Astrocyte (in vitro differentiated cells and primary cell): Measurements from ENCODE around the gene RASSF5. TPM values are rescaled to one million over a fixed set of nuclear protein-coding genes. Genes with fewer than 3 reads are reported as not detected.

Experiments used
- DNase-seq: peaks from one replicate; pipeline ENCODE4 v3.0.0-alpha.2; 2010; ENCODE audit warnings: low read depth
- FAIRE-seq: peaks from 2 replicates; lab custom pipeline; 2011; peaks lifted over from hg19 to GRCh38; lab: Jason Lieb, UNC
- H2AFZ ChIP-seq: 2 replicates; pipeline ENCODE4 v1.6.0; 2012; ENCODE audit warnings: low read depth, low read length, inconsistent platforms
- H3K27ac ChIP-seq: 2 replicates; pipeline ENCODE4 v1.5.1; 2011; ENCODE audit warnings: low read depth, low read length, inconsistent platforms
- H3K27me3 ChIP-seq: 2 replicates; pipeline ENCODE4 v1.6.0; 2011; ENCODE audit warnings: low read length, inconsistent platforms; ENCODE audit not compliant: insufficient read depth
- H3K36me3 ChIP-seq: 2 replicates; pipeline ENCODE4 v1.5.1; 2011; ENCODE audit warnings: low read length, inconsistent platforms; ENCODE audit not compliant: insufficient read depth
- H3K4me1 ChIP-seq: 2 replicates; pipeline ENCODE4 v1.5.1; 2011; ENCODE audit warnings: low read length, inconsistent platforms; ENCODE audit not compliant: insufficient read depth
- H3K4me2 ChIP-seq: 2 replicates; pipeline ENCODE4 v1.6.0; 2012; ENCODE audit warnings: low read length, inconsistent platforms
- H3K4me3 ChIP-seq: 2 replicates; pipeline ENCODE4 v1.5.1; 2011; ENCODE audit warnings: low read depth, mild to moderate bottlenecking, low read length, inconsistent platforms; ENCODE audit not compliant: insufficient read depth
- H3K79me2 ChIP-seq: 2 replicates; pipeline ENCODE4 v1.6.0; 2012; ENCODE audit warnings: mild to moderate bottlenecking, low read length, inconsistent platforms; ENCODE audit not compliant: insufficient read depth
- H3K9ac ChIP-seq: 2 replicates; pipeline ENCODE4 v1.6.0; 2012; ENCODE audit warnings: mild to moderate bottlenecking, low read length, inconsistent platforms
- H3K9me3 ChIP-seq: 2 replicates; pipeline ENCODE4 v1.5.1; 2012; ENCODE audit warnings: low read depth, mild to moderate bottlenecking, low read length, inconsistent platforms; ENCODE audit not compliant: insufficient read depth
- H4K20me1 ChIP-seq: 2 replicates; pipeline ENCODE4 v1.6.0; 2012; ENCODE audit warnings: low read length, inconsistent platforms; ENCODE audit not compliant: insufficient read depth
- H3K27ac Mint-ChIP-seq: one replicate; pipeline ENCODE4 v1.8.0; 2021; ENCODE audit warnings: mild to moderate bottlenecking, mixed read lengths; ENCODE audit not compliant: unreplicated experiment
- H3K27me3 Mint-ChIP-seq: one replicate; pipeline ENCODE4 v1.8.0; 2021; ENCODE audit warnings: low read depth, mixed read lengths; ENCODE audit not compliant: unreplicated experiment
- H3K36me3 Mint-ChIP-seq: one replicate; pipeline ENCODE4 v1.8.0; 2021; ENCODE audit warnings: low read depth, mixed read lengths; ENCODE audit not compliant: unreplicated experiment
- H3K4me1 Mint-ChIP-seq: one replicate; pipeline ENCODE4 v1.8.0; 2021; ENCODE audit warnings: low read depth, mixed read lengths; ENCODE audit not compliant: unreplicated experiment
- H3K4me3 Mint-ChIP-seq: one replicate; pipeline ENCODE4 v1.8.0; 2021; ENCODE audit warnings: mild to moderate bottlenecking, moderate library complexity, mixed read lengths; ENCODE audit not compliant: unreplicated experiment
- H3K9me3 Mint-ChIP-seq: one replicate; pipeline ENCODE4 v1.8.0; 2021; ENCODE audit warnings: mild to moderate bottlenecking, mixed read lengths; ENCODE audit not compliant: unreplicated experiment
- CTCF ChIP-seq: IDR thresholded peaks from 2 replicates; pipeline ENCODE4 v1.5.1; 2011; ENCODE audit warnings: low read depth, mild to moderate bottlenecking, inconsistent platforms, low read length, moderate library complexity; ENCODE audit not compliant: insufficient read depth
- EZH2 ChIP-seq: IDR thresholded peaks from 2 replicates; pipeline ENCODE4 v1.6.1; 2012; ENCODE audit warnings: mild to moderate bottlenecking, low read length, inconsistent platforms; ENCODE audit not compliant: insufficient read depth
- total RNA-seq: library from RNA; stranded (reverse); gene quantifications from 2 replicates; pipeline ENCODE4 v1.2.1, GENCODE V29; 2021

RASSF5 gene
- total RNA-seq, 1 donor from 2014 or later = 0.43 TPM

- no peaks in the 10 kb centered on the region for H3K36me3 ChIP-seq
- Mint-ChIP-seq H3K27ac (no peak overlapping the region), H3K36me3 (peaks cover 3% of the 10 kb centered on the region), H3K4me3 (no peak overlapping the region), H3K27me3 (peaks cover 56% of the 10 kb centered on the region), H3K9me3 (no peaks in the 10 kb centered on the region), H3K4me1 (peaks cover 8% of the 10 kb centered on the region)
- no peaks in the 10 kb centered on the region for H3K79me2 ChIP-seq
- H3K4me1 ChIP-seq = peaks cover 7% of the 10 kb centered on the region
- no peak overlapping the region for H3K27ac ChIP-seq
- no peak overlapping the region for H3K4me3 ChIP-seq
- H4K20me1 ChIP-seq = no peaks in the 10 kb centered on the region
- H2AFZ ChIP-seq = no peak overlapping the region
- no peaks in the 10 kb centered on the region for H3K9me3 ChIP-seq
- H3K9ac ChIP-seq = no peak overlapping the region
- H3K4me2 ChIP-seq = no peak overlapping the region
- FAIRE-seq (no peak), DNase-seq (no peak)
- TF ChIP-seq EZH2 = no peak
- no peak for TF ChIP-seq CTCF
- peaks cover 4% of the 10 kb centered on the region for H3K27me3 ChIP-seq
These were observed 32.9 kb downstream of the RASSF5 start for GRCh38 chr1:206540044-206540780.

- no peak overlapping the region for H2AFZ ChIP-seq
- no peak overlapping the region for H3K9ac ChIP-seq
- H3K27me3 Mint-ChIP-seq = peaks cover 46% of the 10 kb centered on the region
- no peak for TF ChIP-seq EZH2
- no peak for TF ChIP-seq CTCF
- no peak overlapping the region for H3K27ac Mint-ChIP-seq
- peaks cover 5% of the 10 kb centered on the region for H3K4me1 Mint-ChIP-seq
- no peak overlapping the region for H3K4me3 Mint-ChIP-seq
- no peaks in the 10 kb centered on the region for H3K9me3 Mint-ChIP-seq
- H3K27me3 ChIP-seq = no peaks in the 10 kb centered on the region
- no peaks in the 10 kb centered on the region for H3K79me2 ChIP-seq
- no peaks in the 10 kb centered on the region for H4K20me1 ChIP-seq
- no peak overlapping the region for H3K4me3 ChIP-seq
- H3K27ac ChIP-seq = no peak overlapping the region
- FAIRE-seq = no peak
- no peak overlapping the region for H3K4me2 ChIP-seq
- H3K9me3 ChIP-seq = no peaks in the 10 kb centered on the region
- no peaks in the 10 kb centered on the region for H3K36me3 ChIP-seq
- H3K36me3 Mint-ChIP-seq = peaks cover 3% of the 10 kb centered on the region
- DNase-seq = no peak
- H3K4me1 ChIP-seq = peaks cover 7% of the 10 kb centered on the region
These were observed 34.0 kb downstream of the RASSF5 start for GRCh38 chr1:206541236-206541833.
